GM21423 (cell line): ENCODE results near the gene ADORA2B.

Experiments used
- ATAC-seq: cut with Tn5 transposase; IDR thresholded peaks from one replicate; pipeline ENCODE4 v1.9.1; 2021; ENCODE audit warnings: mild to moderate bottlenecking, moderate library complexity; ENCODE audit not compliant: unreplicated experiment

The ADORA2B gene

DNA sequence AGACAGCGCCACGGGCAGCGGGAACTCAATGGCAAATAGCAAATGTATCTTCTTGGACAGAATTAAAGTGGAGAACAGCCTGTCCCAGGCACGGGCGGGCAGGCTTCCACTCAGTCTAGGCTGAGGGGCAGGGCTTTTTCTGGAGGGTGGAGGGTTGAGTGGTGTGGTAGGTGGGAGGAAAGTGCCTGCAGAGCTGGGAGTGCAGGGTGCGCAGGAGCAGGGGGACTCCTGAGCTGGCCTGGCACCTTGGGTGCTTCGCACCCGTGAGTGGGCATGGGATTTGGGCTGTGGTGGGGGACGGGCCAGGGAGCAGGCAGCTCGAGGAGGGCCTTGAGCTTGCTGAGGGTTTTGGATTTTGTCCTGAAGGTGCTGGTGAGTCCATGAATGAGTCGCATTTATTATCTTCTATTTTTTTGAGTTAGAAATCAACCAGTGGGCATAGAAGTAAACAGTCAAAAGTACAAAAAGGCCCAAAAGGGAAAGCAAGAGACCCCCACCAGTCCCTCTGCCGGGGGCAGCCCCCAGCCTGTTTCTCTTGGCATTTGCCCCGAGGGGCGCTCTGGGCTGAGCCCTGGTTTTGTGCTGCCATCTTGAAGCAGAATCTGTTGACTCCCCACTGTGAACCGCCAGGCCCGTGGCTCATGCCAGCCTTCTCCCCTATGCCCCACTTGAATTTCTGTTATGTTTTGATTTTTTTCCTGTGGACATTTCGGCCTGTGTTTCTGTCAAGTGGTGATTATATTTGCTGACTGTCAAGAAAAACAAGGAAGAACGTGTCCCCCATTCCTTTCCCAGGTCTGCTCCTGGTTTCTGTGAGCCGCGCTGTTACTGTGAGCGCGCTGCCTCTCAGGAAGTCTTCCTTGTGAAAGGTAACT is 8.2 kb downstream of the ADORA2B start:
- no peak for ATAC-seq

DNA sequence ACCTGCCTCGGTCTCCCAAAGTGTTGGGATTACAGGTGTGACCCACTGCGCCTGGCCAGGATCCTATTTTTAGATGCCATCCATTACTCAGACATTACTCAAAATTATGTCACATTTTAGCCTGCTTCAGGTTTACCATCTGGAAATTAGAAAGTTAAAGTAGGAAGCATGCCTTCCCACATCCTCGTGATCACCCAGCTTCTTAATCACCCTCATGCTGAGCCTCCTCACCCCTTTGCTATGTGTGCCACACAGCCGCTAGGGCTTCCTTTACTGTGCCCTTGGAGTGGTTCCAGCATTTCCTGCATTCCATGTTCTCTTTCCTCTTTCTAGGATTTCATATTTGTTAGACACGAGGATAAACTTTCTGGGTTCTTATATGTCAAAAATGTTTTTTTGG is 9.3 kb downstream of the ADORA2B start:
- no peak for ATAC-seq

DNA sequence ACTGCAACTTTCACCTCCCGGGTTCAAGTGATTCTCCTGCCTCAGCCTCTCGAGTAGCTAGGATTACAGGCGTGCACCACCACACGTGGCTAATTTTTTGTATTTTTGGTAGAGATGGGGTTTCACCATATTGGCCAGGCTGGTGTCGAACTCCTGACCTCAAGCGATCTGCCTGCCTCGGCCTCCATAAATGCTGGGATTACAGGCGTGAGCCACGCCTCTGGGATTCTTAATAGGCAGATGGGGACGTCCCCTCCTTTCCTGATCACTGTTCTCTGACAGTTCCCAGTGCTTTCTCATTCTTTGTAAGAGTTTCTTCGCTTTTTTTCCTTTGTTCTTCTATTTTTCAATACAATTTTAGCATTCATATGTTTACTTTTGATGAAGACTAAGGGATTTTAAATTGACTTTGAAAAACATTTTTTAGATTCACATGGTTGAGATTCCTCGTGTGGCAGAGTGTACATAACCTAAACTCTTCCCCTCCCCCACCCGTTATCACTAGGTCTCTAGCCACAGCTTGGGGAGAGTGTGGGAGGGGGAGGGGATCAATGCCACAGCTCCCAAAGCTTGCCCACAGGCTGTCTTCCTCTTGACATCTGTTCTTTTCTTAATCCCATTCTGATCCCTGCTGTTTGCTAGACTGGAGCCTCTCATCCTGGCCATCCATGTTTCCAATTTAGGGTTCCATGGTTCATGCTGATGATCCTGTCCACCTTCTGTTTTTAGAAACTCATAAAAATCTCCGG is 11.0 kb downstream of the ADORA2B start:
- ATAC-seq: no peak

DNA sequence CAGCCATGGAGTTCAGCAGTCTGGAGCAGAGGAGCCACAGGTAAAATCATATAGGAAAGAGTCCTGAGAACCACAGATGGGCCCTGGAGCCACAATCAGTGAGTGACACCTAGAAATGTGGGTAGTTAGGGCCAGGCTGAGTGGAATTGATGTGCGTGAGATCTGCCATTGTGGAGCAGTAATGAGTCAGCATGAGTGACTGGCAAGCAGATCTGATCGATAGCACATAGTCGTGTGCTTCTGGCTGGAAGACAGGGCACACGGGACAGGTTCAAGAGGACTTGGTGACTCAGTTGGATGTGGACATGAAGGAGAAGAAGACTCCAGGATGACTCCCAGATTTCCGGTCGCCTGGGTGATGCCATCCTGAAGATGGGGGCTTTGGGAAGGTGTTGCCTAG is 12.3 kb downstream of the ADORA2B start:
- ATAC-seq: no peak

DNA sequence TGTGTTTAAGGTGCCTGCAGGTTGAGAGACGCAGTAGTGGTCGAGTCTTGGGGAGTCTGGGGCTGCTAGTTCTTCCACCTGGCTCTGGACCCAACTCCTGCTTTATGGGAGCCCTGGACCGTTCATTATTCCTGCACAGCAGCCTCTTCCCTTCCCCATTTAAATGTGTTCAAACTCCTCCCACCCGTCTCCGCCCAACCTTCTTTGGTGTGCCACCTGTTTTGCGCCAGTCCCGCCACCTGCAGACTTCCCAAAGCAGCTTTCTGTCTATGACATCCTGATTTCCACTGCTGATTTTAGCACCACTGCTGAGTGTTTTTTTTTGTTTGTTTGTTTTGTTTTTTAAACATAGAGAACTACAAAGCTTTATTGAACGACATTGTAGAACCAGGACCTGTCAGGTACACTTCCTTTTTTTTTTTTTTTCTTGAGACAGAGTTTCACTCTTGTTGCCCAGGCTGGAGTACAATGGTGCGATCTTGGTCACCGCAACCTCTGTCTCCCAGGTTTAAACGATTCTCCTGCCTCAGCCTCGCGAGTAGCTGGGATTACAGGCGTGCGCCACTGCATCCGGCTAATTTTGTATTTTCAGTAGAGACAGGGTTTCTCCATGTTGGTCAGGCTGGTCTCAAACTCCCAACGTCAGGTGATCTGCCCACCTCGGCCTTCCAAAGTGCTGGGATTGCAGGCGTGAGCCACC is 12.8 kb downstream of the ADORA2B start:
- no peak for ATAC-seq

DNA sequence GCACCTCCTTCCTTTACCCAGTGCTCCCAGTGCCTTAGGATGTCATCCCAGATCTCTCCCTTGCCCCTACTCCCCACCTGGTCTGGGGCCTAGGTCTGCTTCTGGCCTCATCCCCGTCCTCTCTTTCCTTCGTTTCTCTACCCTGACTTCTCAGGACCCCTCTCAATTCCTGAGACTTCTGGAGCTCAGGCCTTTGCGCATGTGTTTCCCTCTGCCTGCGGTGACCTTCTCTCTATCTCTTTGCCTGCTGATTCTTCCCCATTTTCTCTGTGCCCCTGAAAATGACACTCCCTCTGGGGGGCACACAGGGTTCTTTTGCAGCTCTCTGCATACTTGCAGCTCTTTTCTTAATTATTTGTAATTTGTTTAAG is 13.5 kb downstream of the ADORA2B start:
- no peak for ATAC-seq

DNA sequence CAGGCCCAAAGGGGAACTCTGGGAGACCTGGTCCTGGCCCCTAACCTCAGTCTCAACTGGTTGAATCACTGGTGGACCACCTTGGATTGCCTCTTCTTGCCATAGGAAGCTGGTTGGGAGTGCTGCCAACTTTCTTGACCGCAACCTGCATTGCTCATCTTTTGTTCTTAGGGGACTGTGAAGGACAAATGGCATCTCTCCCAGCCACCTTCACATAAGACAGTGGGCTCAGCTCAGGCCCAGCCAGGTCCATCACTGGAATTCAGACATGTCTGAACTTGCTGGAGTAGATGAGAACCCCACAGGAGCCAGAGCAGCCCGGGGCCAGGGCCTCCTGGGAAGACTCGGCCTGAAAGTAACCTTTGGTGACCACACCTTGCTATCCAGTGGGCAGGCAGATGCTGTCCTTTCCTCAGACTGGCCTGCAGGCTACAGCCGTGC is 18.8 kb downstream of the ADORA2B start:
- no peak for ATAC-seq

DNA sequence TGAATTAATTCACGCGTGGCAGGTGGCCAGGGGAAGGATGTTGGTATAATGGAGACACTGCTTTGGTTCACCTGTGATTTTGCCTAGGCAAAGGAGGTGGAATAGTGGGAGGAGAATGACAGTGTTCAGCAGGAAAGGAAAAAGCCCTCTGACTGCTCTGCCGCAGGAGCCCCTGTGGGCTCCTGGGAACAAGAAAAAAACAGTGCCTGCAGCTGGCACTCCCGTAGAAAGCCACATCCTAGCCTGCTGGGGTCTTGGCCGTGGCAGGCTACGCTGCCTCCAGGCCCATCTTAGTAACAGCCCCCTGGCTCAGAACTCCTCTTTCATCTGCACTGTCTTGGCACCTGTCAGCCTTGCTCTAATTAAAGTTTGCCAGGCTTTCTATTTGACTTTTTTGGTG is 20.6 kb downstream of the ADORA2B start:
- no peak for ATAC-seq

DNA sequence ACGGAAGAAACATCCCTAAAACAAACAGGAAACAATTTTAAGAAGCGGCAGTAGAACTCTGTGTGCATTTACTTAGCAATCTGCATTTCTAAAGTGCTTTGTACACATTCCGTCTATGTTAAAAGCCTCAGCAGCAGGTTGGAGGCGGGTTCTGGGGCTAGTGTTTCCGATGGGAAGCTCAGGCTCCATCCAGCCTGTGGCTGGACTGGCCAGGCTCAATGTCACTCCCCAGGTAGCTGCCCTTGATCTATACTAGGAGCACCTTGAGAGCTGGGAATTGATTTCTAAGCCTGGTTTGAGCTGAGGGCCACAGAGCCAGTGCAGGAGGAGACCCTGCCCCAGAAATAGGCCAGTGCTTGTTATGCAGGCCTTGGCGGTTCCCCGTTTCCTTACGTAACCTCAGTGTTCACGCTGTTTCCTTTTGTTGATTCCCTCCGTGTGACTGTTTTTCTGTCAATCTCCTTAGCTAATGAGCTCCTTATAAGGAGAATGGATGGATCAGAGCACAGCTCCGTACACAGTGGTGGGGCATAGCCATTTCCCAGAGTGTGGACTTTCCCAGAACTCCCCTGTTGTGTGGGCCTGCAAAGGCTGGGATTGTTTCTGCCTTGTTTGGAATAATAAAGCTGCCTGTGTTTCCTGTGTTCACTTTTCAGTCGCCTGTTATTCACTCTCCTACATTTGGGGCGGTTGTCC is 21.4 kb downstream of the ADORA2B start:
- no peak for ATAC-seq

DNA sequence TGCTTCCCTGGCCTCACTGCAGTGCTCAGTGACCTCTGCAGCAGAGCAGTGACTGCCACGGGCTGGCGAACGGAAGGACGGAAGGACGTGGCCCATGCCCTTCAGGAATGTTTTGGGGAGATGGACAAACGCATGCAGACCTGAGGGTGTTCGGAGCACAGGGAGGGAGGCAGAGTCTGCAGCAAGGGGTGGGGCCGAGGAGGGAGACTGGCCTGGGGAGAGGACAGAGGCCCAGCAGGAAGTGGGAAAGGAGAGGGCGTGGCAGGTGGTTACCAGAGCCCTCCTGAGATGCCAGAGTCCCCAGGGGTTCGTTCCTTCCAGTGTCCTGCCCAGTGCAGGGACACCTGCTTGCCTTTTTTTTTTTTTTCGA is 21.9 kb downstream of the ADORA2B start:
- ATAC-seq: no peak

DNA sequence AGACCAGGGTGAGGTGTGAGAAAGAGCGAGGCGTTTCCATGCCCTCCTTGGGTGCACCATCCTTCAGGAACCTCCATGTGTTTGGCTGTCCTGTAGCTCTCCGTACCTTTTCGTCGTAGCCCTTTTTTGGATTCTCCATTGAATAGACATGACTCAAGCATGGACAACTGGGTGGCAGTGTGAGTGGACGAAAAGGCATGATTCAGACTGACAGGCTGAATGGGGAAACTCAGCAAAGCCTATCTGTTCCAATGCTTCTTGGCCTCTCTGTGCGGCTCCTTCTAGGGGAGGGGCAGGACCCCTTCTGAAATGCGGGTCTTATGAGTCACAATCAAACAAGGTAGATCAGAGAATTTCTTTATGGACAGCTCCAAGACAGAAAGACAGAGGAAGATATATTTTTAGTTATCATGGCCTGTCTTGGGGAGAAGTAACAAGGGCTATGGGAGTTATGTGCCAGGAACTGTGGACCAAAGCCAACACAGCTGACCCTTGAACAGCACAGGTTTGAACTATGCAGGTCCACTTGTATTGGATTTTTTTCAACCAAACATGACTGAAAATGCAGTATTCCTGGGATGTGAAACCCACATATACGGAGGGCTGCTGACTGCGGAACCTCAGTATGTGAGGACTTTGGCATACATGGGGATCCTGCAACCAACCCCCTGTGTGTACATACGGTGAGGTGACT is 22.9 kb downstream of the ADORA2B start:
- ATAC-seq: no peak

DNA sequence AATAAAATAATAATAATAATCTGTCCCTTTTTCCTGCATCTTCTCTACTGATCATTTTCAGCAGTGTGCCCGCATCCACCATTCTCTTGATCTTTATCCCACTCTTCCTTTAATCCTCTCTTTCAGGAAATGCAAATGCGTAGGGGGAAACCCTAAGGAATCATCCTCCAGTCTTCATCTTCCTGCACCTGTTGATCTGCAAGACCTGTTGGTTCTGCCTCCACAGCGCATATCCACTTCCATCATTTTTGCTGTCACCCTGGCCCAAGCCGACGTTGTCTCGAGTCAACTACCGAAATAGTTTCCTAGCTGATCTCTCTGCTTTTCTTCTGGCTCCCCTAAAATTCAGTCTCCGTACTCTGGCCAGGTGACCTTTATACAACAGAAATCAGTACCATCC is 24.5 kb downstream of the ADORA2B start:
- ATAC-seq: no peak

DNA sequence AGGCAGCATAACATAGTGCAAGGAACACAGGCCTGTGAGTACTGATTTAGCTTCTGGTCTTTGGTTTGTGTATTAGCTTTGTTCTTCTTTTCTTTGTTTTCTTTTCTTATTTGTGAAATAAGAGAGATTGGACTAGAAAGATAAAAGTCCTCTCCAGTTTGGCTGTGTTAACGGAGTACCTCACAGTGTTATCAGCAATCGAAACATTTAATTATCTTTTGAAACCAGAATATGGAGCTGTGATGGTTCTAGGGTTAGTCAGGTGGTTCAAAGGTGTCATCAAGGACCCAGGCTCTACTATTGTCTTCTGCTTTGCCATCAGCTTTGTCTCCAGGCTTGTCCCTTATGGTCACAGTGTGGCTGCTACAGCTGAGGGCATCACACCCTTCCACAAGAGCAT is 25.6 kb downstream of the ADORA2B start:
- ATAC-seq: no peak

DNA sequence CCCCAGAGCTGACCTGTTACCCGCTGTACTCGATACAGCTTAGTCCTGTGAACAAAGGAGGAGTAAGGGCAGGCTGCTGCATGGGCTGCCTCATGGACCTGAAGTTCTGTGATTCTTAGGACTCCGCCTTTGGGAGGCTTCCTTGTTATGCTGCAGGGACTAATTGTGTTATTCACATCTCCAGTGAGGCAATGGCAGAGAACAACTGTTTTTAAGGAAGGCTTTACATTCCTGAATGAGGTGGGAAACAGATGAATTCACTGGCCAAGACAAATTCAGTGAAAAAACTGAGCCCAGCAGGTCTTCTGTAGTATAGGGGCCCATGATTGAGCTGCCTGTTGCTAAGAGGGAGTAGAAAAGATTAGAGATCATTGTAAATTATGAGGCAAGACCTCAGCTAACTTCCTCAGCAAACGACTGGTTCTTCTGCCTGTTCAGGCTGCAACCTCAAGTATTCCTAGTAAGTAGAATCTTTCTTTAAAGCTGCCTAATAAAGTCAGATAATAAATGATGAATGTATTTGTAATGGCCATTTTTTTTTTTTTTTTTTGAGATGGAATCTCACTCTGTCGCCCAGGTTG is 26.3 kb downstream of the ADORA2B start:
- no peak for ATAC-seq

DNA sequence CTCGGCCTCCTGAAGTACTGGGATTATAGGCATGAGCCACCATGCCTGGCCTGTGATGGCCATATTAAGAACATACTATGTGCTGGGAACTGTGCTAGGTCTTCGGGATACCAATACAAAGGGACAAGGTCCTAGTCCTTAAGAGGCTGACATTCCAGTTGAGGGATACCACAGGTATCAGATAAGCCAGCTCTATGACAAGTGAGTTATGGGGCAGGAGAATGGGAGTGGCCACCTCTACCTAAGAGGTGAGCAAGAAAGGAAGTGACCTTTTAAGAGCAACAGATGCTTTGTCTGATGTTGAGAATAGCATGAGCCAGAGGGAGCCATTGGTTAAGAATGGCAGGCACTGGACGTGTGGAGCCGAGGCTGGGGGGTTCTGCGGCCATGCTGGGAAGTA is 27.0 kb downstream of the ADORA2B start:
- no peak for ATAC-seq

DNA sequence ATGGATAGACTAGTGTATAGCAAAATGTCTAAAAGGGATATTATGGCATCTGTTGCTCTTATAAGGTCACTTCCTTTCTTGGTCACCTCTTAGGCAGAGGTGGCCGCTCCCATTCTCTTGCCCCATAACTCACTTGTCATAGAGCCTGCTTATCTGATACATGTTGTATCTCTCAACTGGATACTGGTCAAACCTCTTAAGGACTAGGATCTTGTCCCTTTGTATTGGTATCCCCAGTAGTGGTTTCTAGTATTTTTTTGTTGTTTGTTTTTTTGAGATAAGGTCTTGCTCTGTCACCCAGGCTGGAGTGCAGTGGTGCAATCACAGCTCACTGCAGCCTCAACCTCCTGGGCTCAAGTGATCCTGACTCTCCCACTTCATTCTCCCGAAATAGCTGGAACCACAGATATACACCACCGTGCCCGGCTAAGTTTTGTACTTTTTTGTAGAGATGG is 27.6 kb downstream of the ADORA2B start:
- no peak for ATAC-seq

DNA sequence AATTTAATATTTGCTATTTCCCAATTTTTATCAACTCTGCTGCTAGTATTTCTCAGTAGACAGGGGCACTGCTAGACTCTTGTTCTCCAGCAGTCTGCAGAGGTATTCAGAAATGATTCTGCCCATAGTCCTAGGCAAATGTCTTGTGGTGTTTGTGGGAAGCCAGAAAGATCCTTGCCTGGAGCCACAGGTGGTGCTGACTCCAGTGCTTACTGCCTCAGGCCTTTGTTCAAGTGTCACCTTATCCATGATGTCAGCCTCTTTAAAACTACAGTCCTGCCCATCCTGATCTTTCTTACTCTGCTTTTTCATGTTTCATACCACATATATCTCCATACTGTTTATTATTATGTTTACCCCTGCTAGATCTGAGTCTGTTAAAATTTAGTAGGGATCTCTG is 28.1 kb downstream of the ADORA2B start:
- ATAC-seq: no peak

DNA sequence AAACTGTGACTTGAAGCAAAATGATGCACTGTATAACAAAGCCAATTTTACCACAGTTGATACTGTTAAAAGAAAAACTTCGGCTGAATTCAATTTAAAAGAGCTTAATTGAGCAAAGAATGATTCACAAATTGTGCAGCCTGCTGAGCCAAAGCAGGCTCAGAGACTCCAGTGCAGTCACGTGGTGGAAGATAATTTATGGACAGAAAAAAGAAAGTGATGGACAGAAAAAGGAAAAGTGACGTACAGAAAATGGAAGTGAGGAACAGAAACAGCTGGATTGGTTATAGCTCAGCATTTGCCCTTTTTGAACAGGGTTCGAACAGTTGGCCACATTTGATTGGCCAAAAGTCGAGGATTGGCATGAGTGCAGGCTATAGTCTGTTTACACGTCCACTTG is 28.9 kb downstream of the ADORA2B start:
- no peak for ATAC-seq

DNA sequence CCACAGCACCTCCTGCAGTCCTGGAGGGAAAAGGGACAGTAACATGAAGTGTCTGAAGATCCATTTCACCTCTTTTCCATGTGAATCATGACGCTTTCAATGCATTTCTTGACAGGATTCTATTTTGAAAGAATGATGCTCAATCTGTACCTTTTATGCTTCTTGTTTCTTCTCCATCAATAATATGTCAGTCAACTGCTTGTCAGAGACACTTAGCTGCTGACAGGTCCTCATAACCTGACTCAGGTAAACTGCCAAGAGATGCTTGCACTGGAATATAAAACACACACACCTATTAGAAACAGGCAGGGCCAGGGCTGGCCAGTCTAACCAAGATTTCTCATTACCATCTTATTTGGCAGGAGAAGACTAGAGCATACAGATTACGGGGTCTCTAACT is 33.0 kb downstream of the ADORA2B start:
- ATAC-seq: no peak

DNA sequence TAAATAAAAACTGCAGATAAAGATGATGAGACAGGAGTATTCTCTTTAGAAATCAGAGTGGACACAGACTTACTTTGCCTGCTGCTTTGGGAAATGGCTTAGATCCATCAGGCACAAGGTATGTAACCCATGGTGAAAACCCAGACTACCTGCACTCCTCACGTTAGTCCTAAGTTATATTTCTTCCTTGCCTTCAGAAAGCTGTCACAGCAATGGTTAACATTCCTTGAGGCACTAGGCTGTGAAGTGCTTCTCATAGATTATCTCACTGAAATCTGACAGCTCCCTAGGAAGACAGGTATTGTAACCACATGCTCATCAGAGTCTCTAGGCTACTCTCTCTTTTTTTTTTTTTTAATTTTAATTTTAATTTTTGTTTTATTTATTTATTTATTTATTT is 33.7 kb downstream of the ADORA2B start:
- ATAC-seq: no peak
